ENCODE data around the gene IPCEF1.

Gene IPCEF1, protein sequence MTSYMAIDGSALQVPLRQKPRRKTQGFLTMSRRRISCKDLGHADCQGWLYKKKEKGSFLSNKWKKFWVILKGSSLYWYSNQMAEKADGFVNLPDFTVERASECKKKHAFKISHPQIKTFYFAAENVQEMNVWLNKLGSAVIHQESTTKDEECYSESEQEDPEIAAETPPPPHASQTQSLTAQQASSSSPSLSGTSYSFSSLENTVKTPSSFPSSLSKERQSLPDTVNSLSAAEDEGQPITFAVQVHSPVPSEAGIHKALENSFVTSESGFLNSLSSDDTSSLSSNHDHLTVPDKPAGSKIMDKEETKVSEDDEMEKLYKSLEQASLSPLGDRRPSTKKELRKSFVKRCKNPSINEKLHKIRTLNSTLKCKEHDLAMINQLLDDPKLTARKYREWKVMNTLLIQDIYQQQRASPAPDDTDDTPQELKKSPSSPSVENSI

DNA sequence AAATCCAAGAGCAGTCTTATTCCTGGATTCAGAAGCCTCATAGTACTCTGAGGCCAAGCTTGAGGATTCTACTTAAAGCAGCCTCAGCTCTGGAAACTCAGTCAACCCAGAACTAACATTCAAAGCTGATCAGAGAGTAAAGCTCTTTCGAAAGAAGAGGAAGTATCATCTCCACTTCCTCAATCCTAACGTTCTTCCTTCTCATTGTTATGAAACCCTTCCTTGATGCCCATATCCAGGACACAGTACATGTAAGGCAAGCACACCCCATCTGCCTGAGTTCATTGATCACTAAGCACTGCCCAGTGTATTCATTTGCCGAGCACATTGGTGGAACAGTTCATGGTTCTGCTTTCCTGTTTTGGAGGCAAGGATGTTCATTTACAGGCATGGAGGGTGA is at the start of gene IPCEF1:
TSS of gene IPCEF1 (minus strand) at position 114 of the 400 bp plus-strand sequence. CDS start 90,856 bp downstream, outside the sequence.
- DNase-seq (ENCODE audit: low spot score): no peak

DNA sequence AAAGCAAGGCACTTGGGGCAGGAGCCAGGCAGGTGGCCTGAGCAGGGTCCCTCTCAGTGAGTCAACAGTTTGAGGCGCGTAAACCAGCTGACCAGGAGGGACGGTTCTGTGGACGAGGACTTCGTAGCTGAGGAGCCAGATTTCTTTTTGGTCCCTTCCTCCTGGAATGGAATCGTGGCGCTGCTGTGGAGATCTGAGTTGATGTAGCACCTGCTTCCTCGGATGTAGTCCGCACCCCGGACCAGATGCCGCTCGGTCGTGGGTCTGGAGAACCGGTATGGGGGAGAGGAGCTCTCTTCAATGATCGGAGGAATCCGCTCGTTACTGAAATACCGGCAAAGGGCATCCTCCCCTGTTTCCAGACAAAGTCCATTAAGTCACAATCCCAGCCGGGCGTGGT is 49.7 kb upstream of the IPCEF1 start:
- DNase-seq (ENCODE audit: low spot score): no peak

- DNase-seq (ENCODE audit: low spot score): no peak
Measured at GRCh38 chr6:154404791-154405400, 48.3 kb upstream of the IPCEF1 start.

- no peak for DNase-seq (ENCODE audit: low spot score)
Measured at GRCh38 chr6:154403788-154404187, 47.2 kb upstream of the IPCEF1 start.

- DNase-seq (ENCODE audit: low spot score): no peak
Measured at GRCh38 chr6:154402081-154402780, 45.6 kb upstream of the IPCEF1 start.

DNA sequence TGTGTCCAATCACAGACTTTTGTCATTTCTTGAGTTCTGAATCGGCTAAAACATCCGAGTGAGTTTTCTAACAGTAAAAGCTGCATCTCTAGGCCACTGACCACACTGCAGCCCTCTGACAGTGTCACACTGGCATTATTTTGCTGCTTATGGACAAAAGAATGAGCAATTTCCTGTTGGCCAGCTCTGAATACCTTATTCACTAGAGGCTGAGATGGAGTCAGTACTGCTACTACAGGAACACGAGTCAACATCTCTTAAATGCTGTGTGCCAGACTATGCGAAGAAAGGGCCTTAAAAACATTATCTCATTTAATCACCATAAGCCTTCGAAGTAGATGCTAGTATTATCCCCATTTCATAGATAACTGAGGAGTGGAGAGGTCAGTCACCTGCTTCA is 42.5 kb upstream of the IPCEF1 start:
- DNase-seq (ENCODE audit: low spot score): no peak

DNA sequence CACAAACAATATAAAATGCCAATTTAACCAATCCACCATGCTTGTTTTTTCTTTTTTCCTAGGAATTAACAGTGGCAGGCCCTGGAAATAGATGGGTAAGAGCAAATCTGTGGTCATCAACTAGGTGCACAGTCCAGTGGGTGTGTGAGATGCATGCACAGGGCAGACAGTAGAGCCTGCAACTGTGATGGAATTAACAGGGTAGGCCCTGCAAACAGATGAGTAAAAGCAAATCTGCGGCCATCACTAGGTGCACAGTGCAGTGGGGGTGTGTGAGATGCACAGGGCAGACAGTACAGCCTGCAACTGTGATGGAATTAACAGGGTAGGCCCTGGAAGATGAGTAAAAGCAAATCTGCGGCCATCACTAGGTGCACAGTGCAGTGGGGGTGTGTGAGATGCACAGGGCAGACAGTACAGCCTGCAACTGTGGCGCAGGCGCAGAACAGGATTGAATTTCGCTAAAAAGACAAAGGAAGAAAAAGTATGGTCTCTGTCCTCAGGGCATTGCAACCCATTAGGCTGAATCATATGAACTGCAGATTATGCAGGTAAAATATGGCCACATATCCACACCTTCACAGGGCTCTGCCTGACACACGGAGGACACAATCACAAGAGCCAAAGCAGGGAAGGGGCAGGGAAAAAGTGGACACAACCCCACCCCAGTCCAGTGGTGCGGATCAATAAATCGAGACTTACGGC is 41.0 kb upstream of the IPCEF1 start:
- DNase-seq (ENCODE audit: low spot score): no peak

GRCh38 chr6:154395878-154396277 is 39.3 kb upstream of the IPCEF1 start:
- DNase-seq (ENCODE audit: low spot score): no peak

DNA sequence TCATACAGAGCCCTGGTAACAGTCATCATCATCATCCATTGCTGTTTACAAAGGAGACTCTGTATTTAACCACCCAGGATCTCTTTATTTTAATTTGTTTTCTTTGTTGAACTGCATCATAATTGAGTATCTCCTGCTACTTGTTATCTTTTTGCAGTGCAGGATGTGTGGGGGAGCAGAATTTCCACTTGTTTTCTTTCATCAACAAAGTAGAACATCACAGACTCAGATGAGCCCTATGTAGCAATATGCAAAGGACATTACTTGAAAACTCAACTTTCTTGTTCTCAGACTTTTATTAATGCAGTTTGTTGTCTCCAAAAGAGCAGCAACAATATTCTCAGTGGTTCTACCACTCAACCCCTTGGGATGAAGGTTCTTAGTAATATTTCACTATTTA is 38.7 kb upstream of the IPCEF1 start:
- no peak for DNase-seq (ENCODE audit: low spot score)

DNA sequence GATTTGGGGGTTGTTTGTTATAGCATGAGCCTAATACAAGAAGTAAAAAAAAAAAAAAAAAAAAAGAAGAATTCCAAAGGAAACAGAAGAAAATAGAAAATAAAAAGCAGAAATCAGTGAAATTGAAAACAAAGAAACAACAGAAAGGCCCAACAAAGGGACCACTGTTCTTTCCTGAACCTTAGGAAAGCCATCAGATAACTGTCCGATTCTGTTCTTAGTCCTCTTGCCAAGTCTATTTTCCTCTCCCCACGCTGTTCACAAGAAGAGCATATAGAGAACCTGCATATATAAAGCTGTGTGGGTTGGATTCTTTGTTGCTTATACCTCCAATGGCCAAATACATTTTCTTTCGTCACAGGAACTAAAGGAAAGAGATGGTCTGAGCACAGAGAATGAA is 38.0 kb upstream of the IPCEF1 start:
- DNase-seq (ENCODE audit: low spot score): no peak

DNA sequence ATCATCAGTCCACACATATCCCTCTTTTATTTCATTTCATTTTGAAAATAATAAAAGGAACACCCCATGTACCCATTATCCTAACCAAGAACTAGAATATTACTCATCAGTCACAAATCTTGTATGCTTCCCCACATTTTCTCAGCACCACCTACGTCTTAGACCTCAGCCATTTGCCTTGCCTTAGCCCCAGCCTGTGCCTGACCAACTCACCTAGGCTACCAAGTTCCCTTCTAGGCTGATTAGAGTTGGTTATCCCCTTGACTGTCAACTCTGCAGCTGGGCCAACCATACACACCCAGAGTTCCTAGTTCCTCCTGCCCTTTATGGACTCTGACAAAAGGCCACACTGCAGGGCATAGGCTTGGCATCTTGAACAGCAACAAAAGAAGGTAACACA is 33.4 kb upstream of the IPCEF1 start:
- no peak for DNase-seq (ENCODE audit: low spot score)

DNA sequence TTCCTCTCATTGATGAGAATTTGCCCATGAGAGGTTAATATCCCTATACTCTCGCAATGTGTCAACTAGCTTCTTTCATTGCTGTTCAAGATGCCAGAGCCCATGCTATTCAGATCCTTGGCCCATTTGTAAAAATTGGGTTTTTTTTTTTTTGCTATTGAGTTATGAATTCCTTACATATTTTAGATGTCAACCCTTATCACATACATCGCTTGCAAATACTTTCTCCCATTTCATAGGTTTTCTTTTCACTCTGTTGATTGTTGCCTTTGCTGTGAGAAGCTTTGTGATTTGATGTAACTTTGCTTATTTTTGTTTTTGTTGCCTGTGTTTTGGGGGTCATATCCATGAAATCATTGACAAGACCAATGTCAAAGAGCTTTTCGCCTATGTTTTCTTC is 32.2 kb upstream of the IPCEF1 start:
- no peak for DNase-seq (ENCODE audit: low spot score)

- DNase-seq (ENCODE audit: low spot score): no peak
Measured at GRCh38 chr6:154386848-154387717, 30.5 kb upstream of the IPCEF1 start.

GRCh38 chr6:154384191-154384590 is 27.6 kb upstream of the IPCEF1 start:
- DNase-seq (ENCODE audit: low spot score): no peak

DNA sequence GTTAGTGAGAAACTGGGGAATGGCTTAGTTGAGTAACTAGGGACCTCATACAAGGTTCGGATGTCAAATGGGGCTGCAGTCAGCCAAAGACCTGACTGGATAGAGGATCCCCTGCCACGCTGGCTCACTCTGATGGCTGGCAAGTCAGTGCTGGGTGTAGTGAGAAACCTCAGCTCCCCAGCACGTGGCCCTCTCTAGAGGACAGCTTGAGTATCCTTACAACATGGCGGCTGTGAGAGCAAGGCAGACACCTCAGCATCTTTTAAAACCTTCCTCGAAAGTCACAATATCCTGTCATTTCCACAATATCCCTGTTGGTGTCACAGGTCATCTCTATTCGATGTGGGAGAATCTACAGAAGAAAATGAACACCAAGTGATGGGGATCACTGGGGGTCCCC is 26.7 kb upstream of the IPCEF1 start:
- DNase-seq (ENCODE audit: low spot score): no peak

GRCh38 chr6:154382740-154383139 is 26.1 kb upstream of the IPCEF1 start:
- DNase-seq (ENCODE audit: low spot score): no peak

GRCh38 chr6:154381548-154381947 is 24.9 kb upstream of the IPCEF1 start:
- DNase-seq (ENCODE audit: low spot score): no peak

DNA sequence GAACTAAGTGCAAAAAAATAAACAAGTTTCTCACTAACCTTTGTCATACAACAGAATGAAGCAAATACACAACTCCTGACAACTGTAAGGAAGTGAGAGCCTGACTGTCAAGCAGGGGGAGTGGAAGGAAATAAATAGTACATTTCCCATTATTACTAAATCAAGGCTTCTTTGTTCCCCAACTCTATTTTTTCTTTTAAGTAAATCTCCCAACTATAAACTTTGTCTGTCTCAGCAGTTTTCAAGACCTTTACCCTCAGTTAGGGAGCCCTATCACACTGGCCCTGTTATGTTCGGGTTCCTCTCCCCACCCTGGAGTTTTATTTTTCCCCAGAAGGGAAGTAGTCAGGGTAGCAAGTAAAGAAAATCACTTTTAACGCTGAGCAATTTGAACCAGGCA is 24.1 kb upstream of the IPCEF1 start:
- DNase-seq (ENCODE audit: low spot score): no peak

GRCh38 chr6:154379585-154379984 is 23.0 kb upstream of the IPCEF1 start:
- no peak for DNase-seq (ENCODE audit: low spot score)

GRCh38 chr6:154378518-154378917 is 21.9 kb upstream of the IPCEF1 start:
- no peak for DNase-seq (ENCODE audit: low spot score)

GRCh38 chr6:154377726-154378125 is 21.1 kb upstream of the IPCEF1 start:
- DNase-seq (ENCODE audit: low spot score): no peak
